GM19324 (cell line): Measurements from ENCODE around the gene LMBR1.

ENCODE experiments used
- ATAC-seq: cut with Tn5 transposase; IDR thresholded peaks from one replicate; pipeline ENCODE4 v1.9.1; 2021; ENCODE audit warnings: mild to moderate bottlenecking, moderate library complexity; ENCODE audit not compliant: unreplicated experiment, low FRiP score

LMBR1 gene

GRCh38 chr7:156765901-156766656, 126.9 kb downstream of the LMBR1 start:
- ATAC-seq = no peak

GRCh38 chr7:156764766-156765165, 128.2 kb downstream of the LMBR1 start:
- no peak for ATAC-seq

GRCh38 chr7:156764016-156764669, 128.8 kb downstream of the LMBR1 start:
- no peak for ATAC-seq

DNA sequence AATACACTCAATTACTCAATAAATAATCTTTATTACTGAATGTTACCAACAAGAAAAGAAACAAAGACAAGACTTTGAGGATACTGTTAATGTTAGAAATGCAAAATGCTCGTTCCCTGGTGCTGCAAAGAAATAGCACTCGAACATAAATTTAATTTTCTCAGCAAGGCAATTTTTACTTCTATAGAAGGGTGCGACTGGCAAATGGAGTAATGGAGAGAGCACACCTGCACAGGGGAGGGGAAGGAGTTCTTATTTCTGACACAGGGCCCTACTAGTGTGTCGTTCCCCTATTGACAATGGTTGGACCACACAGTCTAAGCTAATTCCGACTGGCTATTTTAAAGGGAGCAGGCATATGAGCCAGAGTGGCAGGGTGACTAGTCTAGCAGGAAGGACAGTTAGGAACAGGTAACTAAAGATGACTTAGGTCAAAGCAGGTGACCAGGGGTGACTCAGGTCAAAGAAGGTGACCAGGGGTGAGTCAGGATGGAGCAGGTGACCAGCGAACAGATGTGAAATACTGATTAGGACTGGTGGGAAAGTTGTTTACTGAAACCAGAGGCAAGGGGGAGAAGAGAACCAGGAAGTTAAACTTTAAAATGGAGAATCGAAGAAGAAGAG, 133.3 kb downstream of the LMBR1 start:
- no peak for ATAC-seq

GRCh38 chr7:156759143-156759542, 133.8 kb downstream of the LMBR1 start:
- ATAC-seq = no peak

- no peak for ATAC-seq
Observed at GRCh38 chr7:156754201-156754600, 138.8 kb downstream of the LMBR1 start.

- no peak for ATAC-seq
Observed at GRCh38 chr7:156753630-156754029, 139.4 kb downstream of the LMBR1 start.

GRCh38 chr7:156753229-156753560, 139.8 kb downstream of the LMBR1 start:
- ATAC-seq = no peak

DNA sequence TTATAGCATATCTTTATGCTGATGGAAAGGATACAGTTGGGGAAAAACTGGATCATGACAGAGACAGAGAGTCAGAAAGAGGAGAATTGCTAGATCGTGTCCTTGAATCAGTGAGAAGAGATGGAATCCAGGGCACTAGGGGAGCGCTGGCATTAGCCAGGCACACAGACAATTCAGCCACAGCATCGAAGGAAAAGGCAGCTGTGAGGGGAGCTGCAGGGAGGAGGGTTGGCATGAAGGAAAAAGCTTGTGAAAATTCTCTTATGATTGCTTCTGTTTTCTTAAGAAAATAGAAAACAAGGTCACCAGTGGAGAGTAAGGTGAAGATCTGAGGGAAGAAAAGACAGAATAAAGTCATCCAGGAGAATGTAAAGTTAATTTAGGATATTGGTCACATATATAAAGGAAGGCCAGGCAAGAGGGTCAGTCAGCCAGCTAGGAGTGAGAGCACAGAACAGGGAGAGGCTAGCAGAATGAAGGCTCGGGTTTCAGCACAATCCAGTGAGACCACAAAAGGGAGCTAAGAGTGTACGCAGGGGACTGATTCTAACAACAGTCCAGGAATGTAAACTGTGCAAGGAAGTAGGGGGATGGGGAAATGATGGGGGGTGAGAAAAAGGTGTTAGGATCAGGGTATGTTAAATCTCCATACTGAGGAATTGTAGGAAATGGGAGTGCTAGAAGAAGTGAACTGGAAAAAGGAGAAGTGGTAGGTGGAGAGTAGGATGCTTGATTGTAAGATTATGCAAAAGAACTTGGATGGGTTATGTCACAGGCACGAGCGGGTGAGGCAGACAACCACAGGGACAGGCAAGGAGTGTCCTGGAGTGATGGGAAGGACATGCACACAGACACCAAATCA, 140.4 kb downstream of the LMBR1 start:
- ATAC-seq = no peak

GRCh38 chr7:156751319-156751718, 141.7 kb downstream of the LMBR1 start:
- ATAC-seq = no peak

GRCh38 chr7:156747718-156748117, 145.3 kb downstream of the LMBR1 start:
- no peak for ATAC-seq

GRCh38 chr7:156746891-156747290, 146.1 kb downstream of the LMBR1 start:
- ATAC-seq = no peak

DNA sequence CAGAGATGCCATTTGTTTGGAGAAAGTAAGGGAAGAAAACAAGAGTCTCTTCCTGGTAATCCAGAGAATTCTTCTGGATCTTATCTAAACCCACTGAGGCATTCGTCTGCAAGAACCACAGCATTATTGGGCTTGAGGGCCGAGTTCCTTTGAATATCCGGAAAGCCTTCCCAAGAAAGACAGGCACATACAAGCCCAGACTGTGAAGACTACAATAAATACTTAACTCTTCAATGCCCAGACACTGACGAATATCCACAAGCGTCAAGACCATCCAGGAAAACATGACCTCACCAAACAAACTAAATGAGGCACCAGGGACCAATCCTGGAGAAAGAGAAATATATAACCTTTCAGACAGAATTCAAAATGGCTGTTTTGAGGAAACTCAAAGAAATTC, 153.4 kb downstream of the LMBR1 start:
- ATAC-seq = no peak

GRCh38 chr7:156735851-156736250, 157.1 kb downstream of the LMBR1 start:
- ATAC-seq = no peak

- ATAC-seq = no peak
Observed at GRCh38 chr7:156733638-156734037, 159.3 kb downstream of the LMBR1 start.

DNA sequence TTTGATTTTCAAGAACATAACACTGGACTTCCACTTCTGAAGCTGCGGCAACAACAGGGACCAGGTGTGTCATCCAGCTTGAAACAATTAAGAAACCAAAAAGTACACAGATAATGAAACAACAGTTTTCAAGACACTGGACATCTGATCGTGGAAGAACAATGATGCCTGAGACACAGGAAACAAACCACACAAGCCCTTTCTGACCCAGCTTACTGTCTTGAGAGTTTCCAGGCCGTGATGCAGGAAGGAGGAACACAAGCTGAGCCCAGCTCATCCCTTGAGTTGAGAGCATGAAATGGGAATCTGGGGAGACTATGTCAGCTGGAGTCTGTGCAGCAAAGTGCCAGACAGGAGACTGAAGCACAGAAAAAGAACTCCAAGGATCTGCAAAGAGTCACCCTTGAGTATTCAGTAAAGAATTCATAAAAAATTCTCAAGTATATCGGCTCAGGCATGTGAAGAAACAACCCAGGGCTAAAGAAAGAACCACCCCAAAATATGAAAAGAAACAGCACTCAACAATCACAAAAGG, 160.8 kb downstream of the LMBR1 start:
- ATAC-seq = no peak

- no peak for ATAC-seq
Observed at GRCh38 chr7:156731651-156732050, 161.3 kb downstream of the LMBR1 start.

- no peak for ATAC-seq
Observed at GRCh38 chr7:156725936-156726335, 167.0 kb downstream of the LMBR1 start.

GRCh38 chr7:156725073-156725472, 167.9 kb downstream of the LMBR1 start:
- ATAC-seq = no peak

DNA sequence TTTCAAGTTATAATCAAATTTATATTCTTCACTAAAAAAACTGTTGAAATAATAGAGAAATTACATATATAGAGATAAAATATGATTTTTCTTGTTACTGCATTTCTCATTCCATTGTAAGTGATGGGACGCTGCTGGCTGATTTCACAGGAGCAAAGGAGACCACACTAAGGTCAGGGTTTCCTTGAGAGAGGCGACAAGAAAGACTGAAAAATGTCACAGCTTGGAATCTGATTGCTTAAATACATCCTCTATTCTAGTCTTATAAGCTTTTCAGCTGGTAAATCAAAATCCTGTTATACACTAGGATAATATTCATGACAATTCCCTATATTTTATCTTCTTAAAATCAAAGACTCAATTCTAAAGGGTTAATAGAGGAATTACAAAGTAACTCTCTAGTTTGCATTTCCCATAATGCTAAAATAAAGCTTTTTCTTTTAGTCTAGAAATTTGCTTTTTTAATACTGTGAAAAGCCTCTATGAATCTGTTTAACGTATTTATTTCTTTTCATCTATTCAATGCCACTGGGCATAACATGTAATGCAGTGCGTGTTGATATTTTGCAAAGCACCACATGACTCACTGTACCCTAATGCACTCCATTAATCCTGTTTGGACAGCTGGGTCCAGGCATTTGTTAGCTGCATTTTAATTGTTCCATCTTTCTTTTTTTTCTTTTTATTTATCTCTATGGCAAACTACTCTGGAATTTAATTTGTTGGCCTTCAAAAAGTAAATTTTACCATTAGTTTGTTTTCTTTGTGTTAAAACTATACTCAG, 170.7 kb downstream of the LMBR1 start:
- ATAC-seq = no peak
